Ascending aorta (tissue), 2 donors: ENCODE results near the gene TAF1C. TPM values are rescaled to one million over a fixed set of nuclear protein-coding genes. Genes with fewer than 3 reads are reported as not detected.
"Not testable (repeated sequence)": the region's sequence is repeated elsewhere in the genome, so short reads cannot be mapped to it uniquely, and the experiment has no call there.

ENCODE experiments used
- DNase-seq, 2 donors: peaks; one replicate each; pipeline ENCODE4 v3.0.0-alpha.2; 2019; ENCODE audit warnings: low spot score in 2 of 2
- H3K27ac ChIP-seq, 2 donors: fragments of 200-600 bp; sonication (generic); one replicate each; pipeline ENCODE4 v1.5.1; 2016 to 2017; ENCODE audit warnings: mild to moderate bottlenecking in 1 of 2
- H3K27me3 ChIP-seq: fragments of 200-600 bp; sonication (generic); one replicate; pipeline ENCODE4 v1.5.1; 2017
- H3K36me3 ChIP-seq, 2 donors: fragments of 200-600 bp; sonication (generic); one replicate each; pipeline ENCODE4 v1.5.1; 2016
- H3K4me1 ChIP-seq, 2 donors: fragments of 200-600 bp; sonication (generic); one replicate each; pipeline ENCODE4 v1.5.1; 2016 to 2017; ENCODE audit warnings: mild to moderate bottlenecking in 1 of 2
- H3K4me3 ChIP-seq, 2 donors: fragments of 200-600 bp; sonication (generic); one replicate each; pipeline ENCODE4 v1.5.1; 2016 to 2017; ENCODE audit warnings: mild to moderate bottlenecking in 1 of 2
- H3K9me3 ChIP-seq, 2 donors: fragments of 200-600 bp; sonication (generic); one replicate each; pipeline ENCODE4 v1.5.1; 2016
- intact Hi-C: fragments of 100-400 bp; cut with DNase I; formaldehyde crosslinking; loops from one replicate; pipeline ENCODE4 v1.15.1; 2023
- total RNA-seq: library from RNA; depleted of rRNA; stranded (reverse); fragments of >200 nt; gene quantifications from one replicate; pipeline ENCODE4 v1.1.0, GENCODE V29; 2016
- TF ChIP-seq, protein P1 (sequence below), 3 experiments: fragments of 200-600 bp in 2 of 3; fragments of 450-650 bp in 1 of 3; sonication (generic) in 2 of 3; IDR thresholded peaks; one replicate each; pipeline ENCODE4 v1.5.1; 2016 to 2019; ENCODE audit warnings: antibody characterized with exemption in 3 of 3, mild to moderate bottlenecking in 1 of 3, moderate library complexity in 1 of 3

The TAF1C gene
- total RNA-seq, 1 donor from 2014 or later: 151 TPM

DNA sequence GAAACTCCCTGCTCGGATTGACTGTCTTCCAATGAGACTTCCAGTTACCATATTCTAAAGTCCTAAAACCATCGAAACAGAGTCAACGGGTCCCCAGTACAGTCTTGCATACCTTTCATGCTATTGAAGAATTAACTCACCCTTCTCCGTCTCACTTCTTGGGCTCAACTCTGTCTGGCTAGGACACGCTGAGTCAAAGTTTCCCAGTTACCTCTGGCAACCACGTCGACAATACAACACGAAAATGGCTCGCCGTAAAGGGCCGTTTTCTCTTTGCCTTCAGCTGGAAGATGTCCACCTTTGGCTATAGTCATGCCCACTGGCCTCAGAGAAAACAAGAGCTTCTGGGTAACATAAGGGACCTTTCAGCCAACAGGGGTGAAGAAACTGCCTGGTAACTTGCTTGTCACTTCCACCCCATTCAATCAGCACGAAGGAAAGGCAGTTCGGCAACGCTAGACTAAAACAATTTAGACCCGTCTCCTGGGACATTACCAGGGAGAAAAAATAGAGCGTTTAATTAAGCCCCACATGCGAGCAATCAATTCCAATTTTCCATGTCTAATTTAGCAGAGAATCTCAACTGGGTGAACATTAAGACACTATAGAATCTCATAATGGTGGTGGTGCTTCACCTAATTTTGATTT is 31.4 kb upstream of the TAF1C start:
- no peaks in the 10 kb centered on the region for H3K9me3 ChIP-seq
- no peak overlapping the region for H3K4me3 ChIP-seq
- H3K4me1 ChIP-seq: no peaks in the 10 kb centered on the region
- H3K36me3 ChIP-seq: no peaks in the 10 kb centered on the region
- H3K27ac ChIP-seq: no peak overlapping the region
- intact Hi-C loops: no loop called here
- DNase-seq: no peak
- TF ChIP-seq, protein P1, sequence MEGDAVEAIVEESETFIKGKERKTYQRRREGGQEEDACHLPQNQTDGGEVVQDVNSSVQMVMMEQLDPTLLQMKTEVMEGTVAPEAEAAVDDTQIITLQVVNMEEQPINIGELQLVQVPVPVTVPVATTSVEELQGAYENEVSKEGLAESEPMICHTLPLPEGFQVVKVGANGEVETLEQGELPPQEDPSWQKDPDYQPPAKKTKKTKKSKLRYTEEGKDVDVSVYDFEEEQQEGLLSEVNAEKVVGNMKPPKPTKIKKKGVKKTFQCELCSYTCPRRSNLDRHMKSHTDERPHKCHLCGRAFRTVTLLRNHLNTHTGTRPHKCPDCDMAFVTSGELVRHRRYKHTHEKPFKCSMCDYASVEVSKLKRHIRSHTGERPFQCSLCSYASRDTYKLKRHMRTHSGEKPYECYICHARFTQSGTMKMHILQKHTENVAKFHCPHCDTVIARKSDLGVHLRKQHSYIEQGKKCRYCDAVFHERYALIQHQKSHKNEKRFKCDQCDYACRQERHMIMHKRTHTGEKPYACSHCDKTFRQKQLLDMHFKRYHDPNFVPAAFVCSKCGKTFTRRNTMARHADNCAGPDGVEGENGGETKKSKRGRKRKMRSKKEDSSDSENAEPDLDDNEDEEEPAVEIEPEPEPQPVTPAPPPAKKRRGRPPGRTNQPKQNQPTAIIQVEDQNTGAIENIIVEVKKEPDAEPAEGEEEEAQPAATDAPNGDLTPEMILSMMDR (IDR thresholded peaks at IDR 0.05): no peak
- no peaks in the 10 kb centered on the region for H3K27me3 ChIP-seq

DNA sequence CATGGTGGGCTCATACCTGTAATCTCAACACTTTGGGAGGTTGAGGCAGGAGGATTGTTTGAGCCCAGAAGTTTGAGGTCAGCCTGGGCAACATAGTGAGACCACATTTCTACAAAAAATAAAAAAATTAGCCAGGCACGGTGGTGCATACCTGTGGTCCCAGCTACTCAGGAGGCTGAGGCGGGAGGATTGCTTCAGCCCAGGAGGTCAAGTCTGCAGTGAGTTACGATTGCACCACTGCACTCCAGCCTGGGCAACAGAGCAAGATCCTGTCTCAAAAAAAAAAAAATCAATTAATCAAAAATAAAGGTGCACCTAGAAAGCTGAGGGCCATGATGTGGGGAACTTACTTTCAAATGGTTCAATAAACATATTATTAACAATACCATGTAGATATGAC is 29.3 kb upstream of the TAF1C start:
- H3K36me3 ChIP-seq, H3K27ac ChIP-seq, intact Hi-C loops, H3K4me1 ChIP-seq, DNase-seq, H3K9me3 ChIP-seq, H3K4me3 ChIP-seq, H3K27me3 ChIP-seq: not testable (repeated sequence)

DNA sequence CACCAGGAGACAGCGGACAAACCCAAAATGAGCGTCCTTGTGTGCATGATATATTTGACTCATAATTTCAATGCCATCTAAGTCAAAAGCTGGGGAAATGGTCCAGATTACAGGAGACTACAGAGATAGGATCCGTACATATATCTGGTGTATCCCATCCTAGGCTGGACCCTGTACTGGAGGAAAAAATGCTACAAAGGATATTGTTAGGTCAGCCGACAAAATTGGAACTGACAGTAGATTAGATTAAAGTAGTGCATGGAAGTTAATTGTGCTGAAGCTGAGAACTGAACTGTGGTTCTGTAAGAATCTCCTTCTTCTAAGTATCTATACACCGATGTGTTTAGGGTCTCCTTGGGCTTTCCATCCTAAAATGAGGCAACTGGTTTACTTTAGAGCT is 28.7 kb upstream of the TAF1C start:
- no peak overlapping the region for H3K27ac ChIP-seq
- DNase-seq: no peak
- no peaks in the 10 kb centered on the region for H3K4me1 ChIP-seq
- H3K27me3 ChIP-seq: no peaks in the 10 kb centered on the region
- TF ChIP-seq, protein P1 (IDR thresholded peaks at IDR 0.05): no peak
- no peaks in the 10 kb centered on the region for H3K9me3 ChIP-seq
- H3K4me3 ChIP-seq: no peak overlapping the region
- H3K36me3 ChIP-seq: no peaks in the 10 kb centered on the region
- intact Hi-C loops: no loop called here

DNA sequence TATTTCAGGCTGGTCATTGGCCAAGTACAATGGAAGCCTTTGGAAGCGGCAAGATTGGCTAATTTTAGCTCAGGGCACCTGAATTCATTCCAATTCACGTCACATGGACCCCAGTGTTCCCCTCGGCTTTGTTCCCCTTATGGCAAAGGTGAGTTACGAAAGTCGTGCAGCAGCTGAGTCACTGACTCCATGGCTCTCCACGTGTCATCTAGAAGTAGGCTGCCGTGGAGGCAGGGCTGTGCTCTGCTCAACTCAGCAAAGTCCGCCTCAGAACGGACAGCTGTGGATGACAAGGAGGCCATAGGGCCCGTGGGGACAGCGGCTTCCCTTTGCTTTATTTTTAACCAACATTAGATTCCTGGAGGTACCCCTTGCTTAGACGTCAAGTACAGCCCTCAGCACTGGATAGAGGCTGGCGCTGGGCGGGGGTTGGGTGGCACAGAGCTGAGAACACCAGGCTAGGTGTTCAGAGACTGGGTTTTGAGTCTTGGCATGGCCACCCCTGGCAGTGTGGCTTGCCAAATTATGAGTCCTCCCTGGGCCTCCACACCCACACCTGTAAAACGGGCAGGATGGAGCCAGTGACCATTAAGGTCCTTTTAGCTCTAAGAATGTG is 27.7 kb upstream of the TAF1C start:
- intact Hi-C loops: no loop called here
- TF ChIP-seq, protein P1 (IDR thresholded peaks at IDR 0.05): no peak
- no peaks in the 10 kb centered on the region for H3K36me3 ChIP-seq
- H3K4me1 ChIP-seq: no peaks in the 10 kb centered on the region
- H3K27me3 ChIP-seq: no peaks in the 10 kb centered on the region
- no peaks in the 10 kb centered on the region for H3K9me3 ChIP-seq
- no peak overlapping the region for H3K27ac ChIP-seq
- no peak overlapping the region for H3K4me3 ChIP-seq
- DNase-seq: no peak

DNA sequence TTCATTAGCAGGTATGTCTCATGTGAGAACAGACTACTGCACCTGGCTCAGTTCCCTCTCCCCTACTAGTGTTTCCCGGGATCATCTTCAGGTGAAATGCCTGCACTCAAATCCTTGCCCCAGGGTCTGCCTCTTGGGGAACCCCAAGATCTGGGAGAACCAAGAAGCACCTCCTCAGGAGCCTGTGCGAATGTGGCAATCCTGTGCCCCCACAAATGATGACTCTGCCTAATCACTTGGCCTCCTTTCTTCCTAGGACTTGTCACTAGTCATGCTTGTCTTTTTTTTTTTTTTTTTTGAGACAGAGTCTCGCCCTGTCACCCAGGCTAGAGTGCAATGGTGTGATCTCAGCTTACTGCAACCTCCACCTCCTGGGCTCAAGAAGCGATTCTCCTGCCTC is 25.8 kb upstream of the TAF1C start:
- no peak overlapping the region for H3K27ac ChIP-seq
- no peaks in the 10 kb centered on the region for H3K36me3 ChIP-seq
- H3K4me1 ChIP-seq: no peaks in the 10 kb centered on the region
- H3K9me3 ChIP-seq: no peaks in the 10 kb centered on the region
- H3K27me3 ChIP-seq: no peaks in the 10 kb centered on the region
- intact Hi-C loops: no loop called here
- no peak overlapping the region for H3K4me3 ChIP-seq
- DNase-seq: no peak
- TF ChIP-seq, protein P1 (IDR thresholded peaks at IDR 0.05): no peak

DNA sequence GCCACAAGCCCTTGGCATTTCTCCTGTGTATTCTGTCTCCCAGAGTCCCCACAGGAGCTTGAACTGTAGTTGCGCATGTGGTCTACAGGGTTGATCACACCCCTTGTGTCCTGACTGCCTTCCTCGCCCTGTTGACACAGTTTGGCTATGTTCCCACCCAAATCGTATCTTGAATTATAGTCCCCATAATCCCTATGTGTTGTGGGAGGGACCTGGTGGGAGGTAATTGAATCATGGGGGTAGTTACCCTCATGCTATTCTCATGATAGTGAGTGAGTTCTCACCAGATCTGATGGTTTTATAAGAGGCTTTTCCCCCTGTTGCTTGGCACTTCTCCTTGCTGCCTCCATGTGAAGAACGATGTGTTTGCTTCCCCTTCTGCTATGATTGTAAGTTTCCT is 25.3 kb upstream of the TAF1C start:
- H3K9me3 ChIP-seq: no peaks in the 10 kb centered on the region
- no peaks in the 10 kb centered on the region for H3K27me3 ChIP-seq
- H3K4me1 ChIP-seq: no peaks in the 10 kb centered on the region
- intact Hi-C loops: no loop called here
- TF ChIP-seq, protein P1 (IDR thresholded peaks at IDR 0.05): no peak
- H3K27ac ChIP-seq: no peak overlapping the region
- H3K4me3 ChIP-seq: no peak overlapping the region
- no peak for DNase-seq
- H3K36me3 ChIP-seq: no peaks in the 10 kb centered on the region
